OCI-LY1 (cell line): ENCODE results near the gene ICAM1.

Experiments used
- EZH2 ChIP-seq: fragments of 200-600 bp; sonication (generic), shearing (Covaris generic); IDR thresholded peaks from 2 replicates; pipeline ENCODE4 v1.8.0; 2017; ENCODE audit warnings: borderline replicate concordance, mixed run types, mild to moderate bottlenecking, antibody characterized with exemption, low read length, moderate library complexity, mixed read lengths
- TF ChIP-seq, protein P1 (sequence below): fragments of 200-600 bp; sonication (generic), shearing (Covaris generic); IDR thresholded peaks from 2 replicates; pipeline ENCODE4 v1.5.1; 2017; ENCODE audit warnings: mild to moderate bottlenecking, antibody characterized with exemption, low read length, moderate library complexity, mixed read lengths

DNA sequence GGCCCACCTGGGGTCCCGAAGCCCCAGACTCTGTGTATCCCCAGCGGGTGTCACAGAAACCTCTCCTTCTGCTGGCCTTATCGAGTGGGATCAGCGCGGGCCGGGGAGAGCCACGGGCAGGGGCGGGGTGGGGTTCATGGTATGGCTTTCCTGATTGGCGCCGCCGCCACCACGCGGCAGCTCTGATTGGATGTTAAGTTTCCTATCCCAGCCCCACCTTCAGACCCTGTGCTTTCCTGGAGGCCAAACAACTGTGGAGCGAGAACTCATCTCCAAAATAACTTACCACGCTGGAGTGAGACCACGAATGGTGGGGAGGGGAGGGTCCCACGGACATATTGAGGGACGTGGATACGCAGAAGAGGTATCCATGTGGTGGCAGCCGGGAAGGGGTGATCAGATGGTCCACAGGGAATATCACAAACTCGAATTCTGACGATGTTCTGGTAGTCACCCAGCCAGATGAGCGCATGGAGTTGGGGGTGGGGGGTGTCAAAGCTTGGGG lies 17.8 kb downstream of the ICAM1 start:
- TF ChIP-seq, protein P1, sequence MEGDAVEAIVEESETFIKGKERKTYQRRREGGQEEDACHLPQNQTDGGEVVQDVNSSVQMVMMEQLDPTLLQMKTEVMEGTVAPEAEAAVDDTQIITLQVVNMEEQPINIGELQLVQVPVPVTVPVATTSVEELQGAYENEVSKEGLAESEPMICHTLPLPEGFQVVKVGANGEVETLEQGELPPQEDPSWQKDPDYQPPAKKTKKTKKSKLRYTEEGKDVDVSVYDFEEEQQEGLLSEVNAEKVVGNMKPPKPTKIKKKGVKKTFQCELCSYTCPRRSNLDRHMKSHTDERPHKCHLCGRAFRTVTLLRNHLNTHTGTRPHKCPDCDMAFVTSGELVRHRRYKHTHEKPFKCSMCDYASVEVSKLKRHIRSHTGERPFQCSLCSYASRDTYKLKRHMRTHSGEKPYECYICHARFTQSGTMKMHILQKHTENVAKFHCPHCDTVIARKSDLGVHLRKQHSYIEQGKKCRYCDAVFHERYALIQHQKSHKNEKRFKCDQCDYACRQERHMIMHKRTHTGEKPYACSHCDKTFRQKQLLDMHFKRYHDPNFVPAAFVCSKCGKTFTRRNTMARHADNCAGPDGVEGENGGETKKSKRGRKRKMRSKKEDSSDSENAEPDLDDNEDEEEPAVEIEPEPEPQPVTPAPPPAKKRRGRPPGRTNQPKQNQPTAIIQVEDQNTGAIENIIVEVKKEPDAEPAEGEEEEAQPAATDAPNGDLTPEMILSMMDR: no peak
- TF ChIP-seq EZH2: no peak
